Activated CD8-positive, alpha-beta T cell treated with anti-CD3 and anti-CD28 coated beads for 36 hours (primary cell): ENCODE measurements around the gene ZBTB16. TPM values are rescaled to one million over a fixed set of nuclear protein-coding genes. Genes with fewer than 3 reads are reported as not detected.

Experiments used
- ATAC-seq: fragments of 200-7000 bp; cut with Tn5 transposase; one replicate; pipeline ENCODE4 v1.10.0; 2021; ENCODE audit warnings: mild to moderate bottlenecking, moderate library complexity
- CTCF ChIA-PET: fragments of 350-600 bp; sonication (Branson Sonifier 250); formaldehyde crosslinking; loops from one replicate; lab custom pipeline; 2021; ENCODE audit warnings: antibody characterized with exemption; lab: Charles Lee
- POLR2A ChIA-PET: fragments of 350-600 bp; sonication (Branson Sonifier 250); formaldehyde crosslinking; loops from one replicate; lab custom pipeline; 2021; ENCODE audit warnings: antibody characterized with exemption; lab: Charles Lee
- DNase-seq: peaks from one replicate; pipeline ENCODE4 v3.0.0-alpha.2; 2020
- H3K27ac Mint-ChIP-seq: one replicate; pipeline ENCODE4 v1.8.0; 2021; ENCODE audit warnings: mild to moderate bottlenecking, mixed read lengths
- H3K27me3 Mint-ChIP-seq: one replicate; pipeline ENCODE4 v1.8.0; 2021; ENCODE audit warnings: mixed read lengths
- H3K36me3 Mint-ChIP-seq: one replicate; pipeline ENCODE4 v1.8.0; 2021; ENCODE audit warnings: low read depth, mixed read lengths
- H3K4me1 Mint-ChIP-seq: one replicate; pipeline ENCODE4 v1.8.0; 2021; ENCODE audit warnings: low read depth, mixed read lengths
- H3K4me3 Mint-ChIP-seq: one replicate; pipeline ENCODE4 v1.8.0; 2021; ENCODE audit warnings: mild to moderate bottlenecking, moderate library complexity, mixed read lengths
- H3K9me3 Mint-ChIP-seq: one replicate; pipeline ENCODE4 v1.8.0; 2021; ENCODE audit warnings: mixed read lengths
- CTCF ChIP-seq: fragments of 200-600 bp; IDR thresholded peaks from one replicate; pipeline ENCODE4 v1.8.0; 2022; ENCODE audit warnings: antibody characterized with exemption, mild to moderate bottlenecking
- intact Hi-C: fragments of 100-400 bp; cut with micrococcal nuclease; formaldehyde crosslinking; loops from one replicate; pipeline ENCODE4 v1.10.0; 2022
- total RNA-seq, 2 experiments: library from RNA; stranded (reverse); gene quantifications; one replicate each; pipeline ENCODE4 v1.2.3, GENCODE V29; 2021

Gene ZBTB16
- total RNA-seq, 2 experiments from 2014 or later: 9.5 to 10.1 TPM

DNA sequence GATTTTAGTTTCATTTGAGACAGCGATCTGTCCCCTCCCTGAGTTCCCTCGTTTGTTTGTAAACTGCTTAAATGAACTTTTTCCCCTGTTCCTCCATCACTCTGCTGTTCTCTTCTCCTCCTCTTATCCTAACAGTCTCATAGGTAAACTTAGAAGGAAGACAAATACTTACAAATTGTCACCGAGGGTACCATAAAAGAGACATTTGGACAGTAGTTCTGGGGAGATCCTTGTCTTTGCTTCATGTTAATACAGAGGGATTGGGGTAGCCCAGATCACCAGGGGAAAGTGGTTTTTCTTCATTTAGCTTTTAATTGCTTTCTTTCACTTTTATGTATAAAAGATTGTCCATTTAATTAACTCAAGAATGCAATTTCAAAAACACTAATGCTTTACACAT is 46.1 kb downstream of the ZBTB16 start:
- intact Hi-C loops: no loop called here
- CTCF ChIA-PET: interaction anchor here (1.0 kb wide), 1 partner anchor 111 kb away, joined by 3 read pairs; no protein-coding TSS in a partner anchor
- ATAC-seq: no peak
- Mint-ChIP-seq H3K4me3 (no peak overlapping the region), H3K36me3 (no peaks in the 10 kb centered on the region), H3K9me3 (no peaks in the 10 kb centered on the region), H3K4me1 (peaks cover 33% of the 10 kb centered on the region), H3K27me3 (no peaks in the 10 kb centered on the region), H3K27ac (no peak overlapping the region)
- no peak for DNase-seq
- POLR2A ChIA-PET: no interaction called here
- no peak for TF ChIP-seq CTCF

DNA sequence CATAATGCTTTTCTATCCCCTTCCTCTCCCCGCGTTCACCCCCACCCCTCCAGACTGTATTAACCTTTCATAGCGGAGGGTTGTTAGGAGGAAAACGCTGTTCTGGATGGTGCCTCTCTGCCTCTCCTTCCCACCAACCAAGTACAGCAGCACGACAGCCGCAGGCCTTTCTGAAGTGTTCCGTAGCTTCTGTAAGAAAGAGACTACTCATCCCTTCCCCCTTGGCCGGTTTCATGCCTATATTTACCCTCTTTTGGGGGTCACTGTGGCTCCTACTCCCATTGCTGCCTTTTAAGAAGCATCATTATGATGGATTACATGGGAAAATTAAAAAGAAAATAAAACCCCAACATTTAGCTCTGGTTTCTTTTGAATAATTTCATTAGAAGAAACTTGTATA is 46.5 kb downstream of the ZBTB16 start:
- no peak overlapping the region for H3K27ac Mint-ChIP-seq
- no peak for TF ChIP-seq CTCF
- CTCF ChIA-PET: interaction anchor here (0.7 to 1.1 kb wide), 3 partner anchors 23 to 155 kb away, joined by 3 to 4 read pairs (median 3); no protein-coding TSS in a partner anchor
- no peak overlapping the region for H3K4me3 Mint-ChIP-seq
- no peaks in the 10 kb centered on the region for H3K9me3 Mint-ChIP-seq
- no peaks in the 10 kb centered on the region for H3K36me3 Mint-ChIP-seq
- POLR2A ChIA-PET: interaction anchor here (0.9 kb wide), 1 partner anchor 14 kb away, joined by 3 read pairs; no protein-coding TSS in a partner anchor
- intact Hi-C loops: no loop called here
- no peak for ATAC-seq
- H3K4me1 Mint-ChIP-seq: peaks cover 35% of the 10 kb centered on the region
- peaks cover 1% of the 10 kb centered on the region for H3K27me3 Mint-ChIP-seq
- DNase-seq: no peak

- no peaks in the 10 kb centered on the region for H3K36me3 Mint-ChIP-seq
- no peak overlapping the region for H3K4me3 Mint-ChIP-seq
- peaks cover 42% of the 10 kb centered on the region for H3K4me1 Mint-ChIP-seq
- peaks cover 2% of the 10 kb centered on the region for H3K27me3 Mint-ChIP-seq
- intact Hi-C loops: no loop called here
- H3K9me3 Mint-ChIP-seq: no peaks in the 10 kb centered on the region
- no peak overlapping the region for H3K27ac Mint-ChIP-seq
- TF ChIP-seq CTCF: no peak
- no peak for DNase-seq
- POLR2A ChIA-PET: no interaction called here
- no peak for ATAC-seq
- CTCF ChIA-PET: interaction anchor here (1.1 kb wide), 1 partner anchor 154 kb away, joined by 4 read pairs; no protein-coding TSS in a partner anchor
These were observed 47.5 kb downstream of the ZBTB16 start for GRCh38 chr11:114106986-114107385.

DNA sequence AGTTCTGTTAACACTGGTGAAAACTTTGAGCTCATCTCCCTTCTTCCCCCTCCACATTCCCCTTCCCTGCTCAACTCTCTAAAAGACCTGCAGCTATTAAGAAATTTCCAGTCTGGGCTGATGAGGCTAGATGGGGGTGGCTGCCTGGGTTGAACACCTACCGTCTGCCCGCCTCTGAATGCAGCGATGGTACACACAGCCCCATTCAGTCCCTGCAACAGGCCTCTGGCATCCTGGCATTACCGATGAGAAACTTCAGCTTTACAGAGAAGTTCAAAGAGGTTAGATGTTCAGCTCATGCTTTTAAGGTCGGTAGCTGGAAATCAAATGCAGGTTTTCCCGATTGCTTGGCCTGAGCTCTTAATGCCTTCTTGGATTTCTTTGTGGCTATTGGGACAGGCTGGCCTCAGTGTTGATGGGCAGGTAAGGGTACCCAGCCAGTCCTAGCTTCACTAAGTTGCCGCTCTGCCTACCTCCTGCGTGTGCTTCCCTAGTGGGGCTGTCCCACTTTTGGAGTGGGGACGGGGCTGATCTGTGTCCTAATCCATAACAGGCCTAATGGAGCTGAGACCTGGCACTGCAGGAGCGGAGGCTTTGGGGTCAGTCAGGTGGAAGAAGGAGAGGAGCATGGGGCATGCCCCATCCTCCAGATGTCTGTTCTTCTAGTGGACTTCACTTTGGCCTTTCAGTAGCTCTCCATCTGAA is 49.1 kb downstream of the ZBTB16 start:
- POLR2A ChIA-PET: interaction anchor here (0.5 to 0.6 kb wide), 2 partner anchors 21 to 120 kb away, joined by 3 read pairs; no protein-coding TSS in a partner anchor
- Mint-ChIP-seq H3K27me3 (peaks cover 10% of the 10 kb centered on the region), H3K27ac (no peak overlapping the region), H3K4me3 (no peak overlapping the region), H3K9me3 (no peaks in the 10 kb centered on the region), H3K4me1 (peaks cover 26% of the 10 kb centered on the region), H3K36me3 (no peaks in the 10 kb centered on the region)
- DNase-seq (no peak), ATAC-seq (no peak)
- CTCF ChIA-PET: interaction anchor here (1.0 to 1.7 kb wide), 7 partner anchors 8 to 153 kb away, joined by 3 to 6 read pairs (median 4); no protein-coding TSS in a partner anchor
- TF ChIP-seq CTCF: no peak
- intact Hi-C loops: no loop called here
